ENCODE measurements around the gene MICAL1. TPM values are rescaled to one million over a fixed set of nuclear protein-coding genes. Genes with fewer than 3 reads are reported as not detected.
A peak's percentile ranks its signal among the peaks of the same experiment; 100 is the strongest.

MICAL1 gene
- total and polyA plus RNA-seq, 2 donors from 2014 or later = 13.7 to 38.7 TPM

GRCh38 chr6:109493865-109494264 lies 38.3 kb upstream of the MICAL1 start:
- H3K27ac ChIP-seq (ENCODE audit: low read depth in 2 of 2, low read length in 2 of 2) = no peak overlapping the region
- TF ChIP-seq CTCF (IDR thresholded peaks at IDR 0.05; ENCODE audit: borderline replicate concordance, extremely low read depth, insufficient read depth) = no peak
- peaks cover 2 to 5% (median 4%) of the 10 kb centered on the region in 3 donors for H3K4me1 ChIP-seq (ENCODE audit: control insufficient read depth in 2 of 3, insufficient read depth in 2 of 3, low read depth in 1 of 3, low read length in 3 of 3)
- H3K9ac ChIP-seq (ENCODE audit: low read length in 3 of 3) = no peak overlapping the region
- no peaks in the 10 kb centered on the region for H3K9me3 ChIP-seq (ENCODE audit: control insufficient read depth in 2 of 3, insufficient read depth in 1 of 3, low read length in 3 of 3)
- no peaks in the 10 kb centered on the region for H3K36me3 ChIP-seq (ENCODE audit: control insufficient read depth in 2 of 3, insufficient read depth in 3 of 3, low read length in 3 of 3)
- no peak for DNase-seq
- H3K27me3 ChIP-seq (ENCODE audit: control insufficient read depth, insufficient read depth, low read length) = no peaks in the 10 kb centered on the region
- FAIRE-seq = no peak
- intact Hi-C loops (cut with DNase I) = no loop called here
- no peak overlapping the region for H3K4me3 ChIP-seq (ENCODE audit: low read length in 3 of 3)

DNA sequence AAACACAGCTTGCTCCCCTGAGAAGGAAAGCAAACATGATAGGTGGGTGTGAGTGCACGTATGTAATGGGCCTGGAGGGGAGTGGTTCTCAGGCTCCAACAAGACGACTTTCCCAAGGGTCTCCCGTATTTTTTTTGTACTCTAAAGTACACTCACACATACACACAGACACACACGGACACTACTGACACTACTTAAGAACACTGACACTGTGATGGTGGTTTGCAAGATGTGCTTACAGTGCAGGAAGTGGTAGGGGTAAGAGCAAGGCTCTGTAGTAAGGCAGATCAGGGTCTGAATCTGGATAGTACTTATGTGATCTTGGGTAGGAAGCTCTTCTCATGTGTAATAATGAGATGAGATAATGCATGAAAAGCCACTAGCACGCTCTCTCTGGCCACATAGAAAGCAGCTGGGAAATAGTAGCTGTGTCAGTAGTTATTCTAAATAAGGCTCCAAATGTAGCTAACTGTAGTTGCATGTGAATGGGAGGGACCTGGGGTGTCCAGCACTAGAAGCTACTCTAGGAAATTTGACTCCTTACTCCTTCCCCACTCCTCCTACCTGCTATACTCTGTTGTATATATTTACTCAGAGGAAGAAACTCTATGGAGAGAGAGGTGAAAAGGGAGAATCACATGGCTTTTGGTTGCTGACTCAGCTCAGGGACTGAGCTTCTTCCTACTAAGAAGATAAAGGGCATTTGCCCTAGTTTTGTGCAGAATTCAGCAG lies 35.8 kb upstream of the MICAL1 start:
- peaks cover 0 to 4% (median 0%) of the 10 kb centered on the region in 3 donors for H3K4me1 ChIP-seq (ENCODE audit: control insufficient read depth in 2 of 3, insufficient read depth in 2 of 3, low read depth in 1 of 3, low read length in 3 of 3)
- no peaks in the 10 kb centered on the region for H3K36me3 ChIP-seq (ENCODE audit: control insufficient read depth in 2 of 3, insufficient read depth in 3 of 3, low read length in 3 of 3)
- DNase-seq (peak in 2 of 5 donors; percentile 37 to 43), FAIRE-seq (no peak)
- H3K27me3 ChIP-seq (ENCODE audit: control insufficient read depth, insufficient read depth, low read length) = no peaks in the 10 kb centered on the region
- no peak overlapping the region for H3K27ac ChIP-seq (ENCODE audit: low read depth in 2 of 2, low read length in 2 of 2)
- H3K9me3 ChIP-seq (ENCODE audit: control insufficient read depth in 2 of 3, insufficient read depth in 1 of 3, low read length in 3 of 3) = no peaks in the 10 kb centered on the region
- intact Hi-C loops (cut with DNase I) = no loop called here
- H3K4me3 ChIP-seq (ENCODE audit: low read length in 3 of 3) = no peak overlapping the region
- no peak overlapping the region for H3K9ac ChIP-seq (ENCODE audit: low read length in 3 of 3)
- TF ChIP-seq CTCF (IDR thresholded peaks at IDR 0.05; ENCODE audit: borderline replicate concordance, extremely low read depth, insufficient read depth) = no peak

GRCh38 chr6:109490713-109491112 lies 35.1 kb upstream of the MICAL1 start:
- no peaks in the 10 kb centered on the region for H3K9me3 ChIP-seq (ENCODE audit: control insufficient read depth in 2 of 3, insufficient read depth in 1 of 3, low read length in 3 of 3)
- no peak for TF ChIP-seq CTCF (IDR thresholded peaks at IDR 0.05; ENCODE audit: borderline replicate concordance, extremely low read depth, insufficient read depth)
- intact Hi-C loops (cut with DNase I) = no loop called here
- no peaks in the 10 kb centered on the region for H3K36me3 ChIP-seq (ENCODE audit: control insufficient read depth in 2 of 3, insufficient read depth in 3 of 3, low read length in 3 of 3)
- FAIRE-seq (no peak), DNase-seq (no peak)
- no peaks in the 10 kb centered on the region for H3K27me3 ChIP-seq (ENCODE audit: control insufficient read depth, insufficient read depth, low read length)
- H3K27ac ChIP-seq (ENCODE audit: low read depth in 2 of 2, low read length in 2 of 2) = no peak overlapping the region
- H3K9ac ChIP-seq (ENCODE audit: low read length in 3 of 3) = no peak overlapping the region
- H3K4me1 ChIP-seq (ENCODE audit: control insufficient read depth in 2 of 3, insufficient read depth in 2 of 3, low read depth in 1 of 3, low read length in 3 of 3) = peaks cover 0 to 4% (median 0%) of the 10 kb centered on the region in 3 donors
- H3K4me3 ChIP-seq (ENCODE audit: low read length in 3 of 3) = peak overlapping the region in 1 of 3 donors; percentile 14
